Activated T-cell treated with anti-CD3 and anti-CD28 coated beads for 1 hour (primary cell): ENCODE measurements around the gene NAE1.
"Not testable (repeated sequence)": the region's sequence is repeated elsewhere in the genome, so short reads cannot be mapped to it uniquely, and the experiment has no call there.

Experiments
- DNase-seq: peaks from one replicate; pipeline ENCODE4 v3.0.0-alpha.2; 2020; ENCODE audit warnings: low read depth

NAE1 gene

DNA sequence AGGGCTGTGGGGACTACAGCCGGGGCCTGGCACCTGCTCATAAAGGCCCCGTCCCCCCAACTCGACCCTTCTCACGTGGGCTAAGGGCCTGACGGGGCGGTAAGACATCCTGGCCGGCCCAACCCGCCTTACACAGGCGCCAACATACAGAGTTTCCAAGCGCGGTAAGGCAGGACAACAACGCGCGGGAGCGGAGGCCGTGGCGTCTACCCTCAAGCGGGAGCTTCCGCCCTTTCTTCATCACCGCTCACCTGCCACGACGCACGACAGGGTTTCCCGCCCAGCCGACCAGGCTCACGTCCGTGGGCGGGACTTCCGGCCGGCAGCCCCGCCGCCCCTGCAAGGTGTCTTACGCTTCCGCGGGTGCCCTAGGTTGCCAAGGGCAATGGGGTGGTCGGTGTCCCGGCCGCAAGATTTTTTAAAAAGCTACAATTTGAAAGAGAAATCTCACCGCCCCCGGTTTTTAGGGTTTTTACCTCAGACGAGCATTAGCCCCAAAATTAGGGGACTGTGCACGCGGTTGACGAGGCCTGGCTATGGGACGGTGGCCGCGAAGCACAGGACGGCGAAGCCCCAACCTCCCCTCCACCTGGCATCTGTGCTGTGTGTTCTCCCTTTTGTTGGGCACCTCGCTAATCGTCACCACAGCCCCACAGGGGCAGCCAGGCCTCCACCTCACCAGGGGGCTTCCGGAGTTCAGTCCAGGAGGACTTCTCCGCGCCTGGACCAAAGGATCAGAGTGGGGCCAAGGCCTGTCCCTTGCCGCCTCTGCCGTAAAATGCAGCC is 29.3 kb downstream of the NAE1 start, which contains the start of gene TERB1:
Gene TERB1 (minus strand): TSS at position 265 of the 786 bp plus-strand sequence. CDS start 4,786 bp downstream, outside the sequence.
- DNase-seq, result no peak

DNA sequence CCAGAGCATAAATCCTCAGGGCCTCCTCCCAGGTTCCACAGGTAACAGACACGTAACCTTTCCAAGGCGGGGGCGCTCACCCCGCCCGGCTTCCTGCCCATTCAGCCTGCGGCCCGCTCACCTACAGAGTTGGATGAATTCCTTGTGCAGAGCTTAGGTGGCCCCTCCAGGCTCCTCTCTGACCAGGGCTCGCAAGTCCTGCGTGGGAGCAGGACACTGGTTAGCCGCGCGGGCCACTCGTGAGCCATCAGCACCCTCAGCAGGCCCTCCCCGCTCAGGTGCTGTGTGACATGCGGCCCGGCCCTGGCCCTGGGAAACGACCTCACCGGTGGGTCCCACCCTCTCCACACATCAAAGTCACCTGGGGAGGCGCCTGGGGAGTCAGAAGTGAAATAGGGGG is 29.9 kb downstream of the NAE1 start:
- no peak for DNase-seq

GRCh38 chr16:66798161-66798560 is 32.6 kb downstream of the NAE1 start:
- no peak for DNase-seq

DNA sequence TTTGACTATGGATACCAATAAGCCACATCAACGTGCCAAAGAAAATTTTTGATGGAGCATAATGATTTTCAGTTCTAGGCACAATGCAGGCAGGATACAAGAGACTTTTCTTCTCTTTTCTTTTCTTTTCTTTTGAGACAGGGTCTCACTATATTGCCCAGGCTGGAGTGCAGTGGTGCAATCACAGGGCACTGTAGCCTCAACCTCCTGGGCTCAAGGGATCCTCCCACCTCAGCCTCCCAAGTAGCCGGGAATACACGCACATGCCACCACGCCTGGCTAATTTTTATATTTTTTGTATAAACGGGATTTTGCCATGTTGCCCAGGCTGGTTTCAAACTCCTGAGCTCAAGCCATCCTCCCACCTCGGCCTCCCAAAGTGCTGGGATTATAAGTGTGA is 36.8 kb downstream of the NAE1 start:
- not testable (repeated sequence) for DNase-seq

DNA sequence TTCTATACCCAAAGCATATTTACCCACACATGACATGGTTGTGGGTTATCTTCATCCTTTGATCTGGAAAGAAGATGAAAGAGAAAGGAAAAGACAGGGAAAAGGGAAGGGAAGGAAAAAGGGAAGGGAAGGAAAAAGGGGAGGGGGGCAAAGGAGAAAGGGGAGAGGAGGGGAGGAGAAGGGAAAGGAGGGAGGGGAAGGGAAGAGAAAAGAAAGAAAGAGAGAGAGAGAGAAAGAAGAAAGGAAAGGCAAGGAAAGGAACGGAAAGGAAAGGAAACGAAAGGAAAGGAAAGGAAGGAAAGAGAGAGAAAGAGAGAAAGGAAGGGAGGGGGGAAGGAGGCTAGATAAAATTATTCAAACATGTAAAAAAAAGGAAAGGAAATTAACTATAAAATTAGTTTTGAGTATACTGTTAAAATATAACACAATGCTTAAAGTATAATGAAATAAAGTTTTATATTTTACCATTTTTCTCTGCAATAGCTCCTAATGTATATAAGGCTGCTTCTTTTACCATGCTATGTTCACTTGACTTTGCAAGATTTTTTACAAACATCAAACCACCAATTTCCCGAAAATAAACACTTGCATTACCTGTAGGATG is 40.5 kb downstream of the NAE1 start:
- DNase-seq, result no peak

GRCh38 chr16:66787427-66787826 is 43.3 kb downstream of the NAE1 start:
- no peak for DNase-seq

DNA sequence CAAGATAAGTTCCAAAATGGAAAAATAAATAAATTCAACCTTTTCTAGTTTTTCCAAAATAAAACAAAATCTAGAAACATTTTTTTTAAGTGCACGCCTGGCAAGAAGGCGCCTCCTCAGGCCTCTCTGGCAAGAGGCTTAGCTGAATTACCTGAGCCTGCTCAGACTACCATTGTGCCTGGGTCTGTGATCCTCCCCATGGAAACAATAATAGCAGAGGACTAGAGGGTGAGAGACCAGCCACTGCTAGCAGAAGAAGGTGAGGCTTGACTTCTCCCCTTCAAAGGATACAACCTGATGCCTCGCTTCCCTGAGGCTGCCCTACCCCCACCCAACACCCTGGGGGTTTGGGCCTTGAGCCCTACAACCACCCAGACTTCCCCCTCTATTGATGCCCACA is 44.2 kb downstream of the NAE1 start:
- DNase-seq, result no peak

DNA sequence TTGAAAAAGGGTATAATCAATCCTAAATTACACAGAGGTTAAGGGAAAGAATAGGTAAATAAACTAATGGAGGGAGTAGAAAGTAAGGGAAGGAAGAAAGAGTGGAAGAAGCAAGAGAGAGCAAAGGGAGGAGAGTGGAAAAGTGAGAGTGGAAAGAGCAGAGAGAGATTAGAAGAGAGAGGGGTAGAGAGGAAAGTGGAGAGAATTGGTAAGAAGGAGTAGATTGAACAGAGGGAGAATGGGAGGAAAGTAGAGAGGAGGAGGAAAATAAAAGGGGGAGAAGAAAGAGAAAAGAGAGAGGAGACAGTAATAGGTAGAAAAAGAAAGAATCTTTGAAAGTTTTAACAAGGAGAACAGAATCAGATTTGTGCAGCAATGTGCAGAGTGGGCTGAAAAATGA is 54.3 kb downstream of the NAE1 start:
- DNase-seq, result no peak

- no peak for DNase-seq
These were observed 55.8 kb downstream of the NAE1 start for GRCh38 chr16:66774981-66775380.

DNA sequence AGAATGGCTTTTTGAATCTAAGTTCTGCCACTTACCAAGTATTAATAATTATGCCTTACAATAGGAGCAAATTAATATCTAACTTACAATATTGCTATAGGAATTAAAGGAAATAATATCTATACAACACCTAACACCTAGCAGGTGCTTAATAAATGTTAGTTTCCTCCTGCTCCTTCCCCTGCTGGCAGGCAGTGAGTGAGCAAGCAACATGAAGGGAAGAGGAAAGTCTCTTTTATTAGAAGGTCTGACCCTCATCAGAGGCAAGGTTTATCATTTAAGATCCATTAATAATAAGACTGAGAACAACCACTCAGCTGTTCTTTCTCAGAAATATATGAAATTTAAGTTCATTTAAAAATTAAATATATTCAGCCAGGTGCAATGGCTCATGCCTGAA is 72.7 kb downstream of the NAE1 start:
- DNase-seq, result no peak

DNA sequence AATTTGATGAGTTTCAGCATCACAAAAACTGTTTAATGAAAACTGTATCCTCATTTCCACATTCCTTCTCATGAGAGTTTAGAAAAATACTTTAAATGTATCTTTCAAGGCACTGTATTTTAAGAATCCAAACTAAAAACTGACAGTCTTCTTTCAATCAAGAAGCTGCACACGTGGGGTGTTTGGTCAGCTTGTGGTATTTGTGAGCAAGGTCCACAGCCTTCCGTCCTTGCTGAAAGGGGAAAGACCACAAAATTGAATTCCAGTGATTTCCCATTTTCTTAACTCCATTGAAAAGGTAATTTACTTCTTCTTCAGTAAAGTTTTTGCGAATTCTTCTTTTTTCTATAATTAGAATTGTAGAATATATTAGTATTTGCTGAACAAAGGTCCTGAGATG is 76.0 kb downstream of the NAE1 start:
- DNase-seq, result no peak

DNA sequence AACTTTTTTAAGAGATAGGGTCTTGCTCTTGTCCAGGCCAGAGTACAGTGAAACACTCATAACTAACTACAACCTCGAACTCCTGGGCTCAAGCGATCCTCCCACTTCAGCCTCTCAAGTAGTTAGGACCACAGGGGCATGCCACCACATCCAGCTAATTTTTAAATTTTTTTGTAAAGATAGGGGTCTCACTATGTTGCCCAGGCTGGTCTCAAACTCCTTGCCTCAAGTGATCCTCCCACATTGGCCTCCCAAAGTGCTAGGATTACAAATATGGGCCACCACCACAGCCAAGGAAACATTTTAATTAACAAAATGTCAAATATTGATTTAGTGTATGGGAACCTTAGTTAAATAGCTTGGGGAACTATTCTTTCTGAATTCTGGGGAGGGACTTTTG is 76.6 kb downstream of the NAE1 start:
- DNase-seq, result no peak

DNA sequence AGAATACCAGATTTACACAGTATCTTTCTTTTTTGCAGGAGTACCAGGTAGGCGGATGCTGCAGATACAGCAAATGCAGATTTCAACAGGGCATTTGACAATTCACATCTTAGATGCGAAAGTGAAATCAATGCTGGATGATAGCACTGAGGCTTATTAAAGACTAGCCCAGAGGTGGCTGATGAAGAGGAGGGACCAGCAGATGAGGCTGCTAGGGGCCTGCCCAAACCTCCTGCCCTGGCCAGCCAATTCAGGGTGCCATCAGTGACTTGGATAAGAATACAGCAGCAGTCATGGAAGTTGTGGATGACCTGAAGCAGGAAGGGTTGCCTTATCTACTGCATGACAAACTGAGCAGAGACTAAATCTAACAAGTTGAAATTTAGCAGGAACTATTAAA is 77.8 kb downstream of the NAE1 start:
- no peak for DNase-seq
